Measurements from ENCODE around the gene MCRS1.
A peak's percentile ranks its signal among the peaks of the same experiment; 100 is the strongest.
"Not testable (repeated sequence)": the region's sequence is repeated elsewhere in the genome, so short reads cannot be mapped to it uniquely, and the experiment has no call there.

MCRS1 gene

DNA sequence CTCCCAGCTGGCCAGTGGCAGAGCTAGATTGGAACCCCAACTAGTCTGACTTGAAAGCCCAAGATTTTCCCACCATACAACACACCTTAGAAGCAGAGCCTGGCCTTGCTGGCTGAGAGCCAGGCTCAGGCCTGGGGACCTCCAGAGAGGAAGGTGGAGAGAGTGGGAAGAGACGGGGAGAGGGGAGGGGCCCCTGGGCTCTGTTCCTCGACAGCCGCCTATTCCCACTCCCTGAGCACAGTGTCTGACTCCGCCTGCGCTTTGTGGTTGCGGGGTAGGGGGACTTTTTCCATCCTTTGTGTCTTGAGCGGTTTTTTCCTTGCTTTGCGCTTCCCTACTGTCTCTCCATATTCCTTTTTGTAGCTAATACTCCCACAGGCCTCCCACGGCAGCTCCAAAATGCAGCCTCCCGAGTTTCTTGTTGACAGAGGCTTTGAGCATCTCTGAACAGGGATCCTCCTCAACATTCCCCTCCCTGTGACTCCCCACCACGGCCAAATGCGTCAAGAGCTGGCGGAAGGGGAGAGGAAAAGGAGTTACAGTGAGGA lies 33.1 kb downstream of the MCRS1 start:
- no peak overlapping the region for H3K4ac ChIP-seq (ENCODE audit: low read length)
- H3K27ac ChIP-seq (replicated peaks; ENCODE audit: low read length) = no peak overlapping the region
- no peak overlapping the region for H2BK12ac ChIP-seq (ENCODE audit: low read length)
- H3K14ac ChIP-seq (ENCODE audit: low read length) = no peak overlapping the region
- H3K23ac ChIP-seq (ENCODE audit: low read depth, low read length, poor library complexity) = no peak overlapping the region
- DNase-seq (ENCODE audit: low spot score) = no peak
- H2AFZ ChIP-seq (ENCODE audit: low read length) = peak overlapping the region; percentile 4
- H3K4me3 ChIP-seq (ENCODE audit: low read length in 2 of 2) = no peak overlapping the region
- H3K18ac ChIP-seq (ENCODE audit: low read length) = no peak overlapping the region
- no peak overlapping the region for H3K9ac ChIP-seq (ENCODE audit: low read depth, low read length, poor library complexity)
- H2BK15ac ChIP-seq (ENCODE audit: low read length) = no peak overlapping the region
- no peak overlapping the region for H3K4me2 ChIP-seq (ENCODE audit: insufficient read depth, low read length, poor library complexity, severe bottlenecking)
- peaks cover 0 to 2% of the 10 kb centered on the region in 2 donors for H3K9me3 ChIP-seq (replicated peaks in 1 of 2; ENCODE audit: control insufficient read depth in 2 of 2, insufficient read depth in 1 of 2, low read depth in 1 of 2, low read length in 2 of 2)
- no peak overlapping the region for H4K91ac ChIP-seq (ENCODE audit: low read depth, low read length, poor library complexity)
- no peak overlapping the region for H4K8ac ChIP-seq (ENCODE audit: low read depth, low read length)
- WGBS, 2 donors (ENCODE audit: extremely low coverage in 2 of 2, insufficient read length in 2 of 2, insufficient replicate concordance in 1 of 2) = no CpG with 5 or more reads among the region's 13 CpGs
- H2BK120ac ChIP-seq (ENCODE audit: low read depth, low read length) = no peak overlapping the region
- no peak overlapping the region for H2BK5ac ChIP-seq (ENCODE audit: low read length)
- peaks cover 17 to 45% (median 43%) of the 10 kb centered on the region in 3 experiments for H3K27me3 ChIP-seq (ENCODE audit: control insufficient read depth in 3 of 3, insufficient read depth in 3 of 3, low read depth in 1 of 3, low read length in 3 of 3)
- H3K4me1 ChIP-seq (ENCODE audit: control insufficient read depth in 2 of 2, insufficient read depth in 1 of 2, low read depth in 1 of 2, low read length in 2 of 2) = peaks cover 9 to 10% of the 10 kb centered on the region in 2 donors
- H3K36me3 ChIP-seq (replicated peaks in 1 of 2; ENCODE audit: control insufficient read depth in 2 of 2, insufficient read depth in 2 of 2, low read length in 2 of 2) = peaks cover 0 to 10% of the 10 kb centered on the region in 2 donors
- no peak overlapping the region for H2AK5ac ChIP-seq (ENCODE audit: low read depth, low read length)
- no peaks in the 10 kb centered on the region for H3K79me1 ChIP-seq (ENCODE audit: low read depth, low read length)

DNA sequence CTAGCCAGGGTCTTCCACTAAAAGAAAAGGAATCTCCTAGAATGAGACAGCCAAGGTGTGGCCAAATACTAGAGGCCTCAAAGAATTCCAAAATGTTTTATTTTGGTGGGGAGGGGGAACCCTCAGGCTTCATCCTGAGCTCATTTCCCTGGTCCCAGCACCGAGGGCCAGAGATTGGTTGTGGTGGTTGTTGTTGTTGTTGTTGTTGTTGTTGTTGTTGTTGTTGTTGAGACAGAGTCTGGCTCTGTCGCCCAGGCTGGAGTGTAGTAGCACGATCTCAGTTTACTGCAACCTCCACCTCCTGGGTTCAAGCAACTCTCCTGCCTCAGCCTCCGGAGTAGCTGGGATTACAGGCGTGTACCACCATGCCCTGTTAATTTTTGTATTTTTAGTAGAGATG lies 33.8 kb downstream of the MCRS1 start:
- not testable (repeated sequence) for H3K4me1 ChIP-seq (ENCODE audit: control insufficient read depth in 2 of 2, insufficient read depth in 1 of 2, low read depth in 1 of 2, low read length in 2 of 2); H3K4ac ChIP-seq (ENCODE audit: low read length); H3K18ac ChIP-seq (ENCODE audit: low read length); H2AK5ac ChIP-seq (ENCODE audit: low read depth, low read length); H3K23ac ChIP-seq (ENCODE audit: low read depth, low read length, poor library complexity); H3K79me1 ChIP-seq (ENCODE audit: low read depth, low read length); H3K9ac ChIP-seq (ENCODE audit: low read depth, low read length, poor library complexity); H3K27ac ChIP-seq (replicated peaks; ENCODE audit: low read length); H3K14ac ChIP-seq (ENCODE audit: low read length); H2BK12ac ChIP-seq (ENCODE audit: low read length); H2BK5ac ChIP-seq (ENCODE audit: low read length); H2AFZ ChIP-seq (ENCODE audit: low read length); H3K9me3 ChIP-seq (replicated peaks in 1 of 2; ENCODE audit: control insufficient read depth in 2 of 2, insufficient read depth in 1 of 2, low read depth in 1 of 2, low read length in 2 of 2); H3K4me2 ChIP-seq (ENCODE audit: insufficient read depth, low read length, poor library complexity, severe bottlenecking); DNase-seq (ENCODE audit: low spot score); H3K4me3 ChIP-seq (ENCODE audit: low read length in 2 of 2); H4K91ac ChIP-seq (ENCODE audit: low read depth, low read length, poor library complexity); H2BK120ac ChIP-seq (ENCODE audit: low read depth, low read length); H2BK15ac ChIP-seq (ENCODE audit: low read length); H4K8ac ChIP-seq (ENCODE audit: low read depth, low read length)
- Histone ChIP-seq H3K36me3 (replicated peaks in 1 of 2; ENCODE audit: control insufficient read depth in 2 of 2, insufficient read depth in 2 of 2, low read length in 2 of 2) (peaks cover 2 to 14% of the 10 kb centered on the region in 2 donors), H3K27me3 (ENCODE audit: control insufficient read depth in 3 of 3, insufficient read depth in 3 of 3, low read depth in 1 of 3, low read length in 3 of 3) (peaks cover 11 to 39% (median 36%) of the 10 kb centered on the region in 3 experiments)
- WGBS, 2 donors (ENCODE audit: extremely low coverage in 2 of 2, insufficient read length in 2 of 2, insufficient replicate concordance in 1 of 2) = no CpG with 5 or more reads among the region's 5 CpGs

DNA sequence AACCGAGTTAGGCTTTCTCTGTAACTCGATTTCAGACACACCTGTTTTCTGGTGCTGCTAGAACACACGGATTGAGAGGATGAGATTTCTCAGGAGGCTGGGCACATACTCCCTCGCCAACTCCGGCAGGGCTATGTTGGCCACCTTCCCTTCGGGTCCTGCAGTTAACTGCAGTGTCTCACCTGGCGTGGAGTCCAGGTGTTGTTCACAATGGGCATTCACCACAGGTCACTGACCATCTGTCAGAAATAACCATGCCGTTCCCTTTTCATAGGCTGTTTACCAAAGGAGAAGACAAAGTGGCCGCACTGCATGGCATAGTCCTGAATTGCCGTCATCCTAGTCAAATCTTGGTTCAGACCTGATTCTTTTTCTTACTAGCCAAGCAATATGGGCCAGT lies 34.6 kb downstream of the MCRS1 start:
- Histone ChIP-seq H2AK5ac (ENCODE audit: low read depth, low read length) (no peak overlapping the region), H2BK5ac (ENCODE audit: low read length) (peak overlapping the region; percentile 69), H3K27me3 (ENCODE audit: control insufficient read depth in 3 of 3, insufficient read depth in 3 of 3, low read depth in 1 of 3, low read length in 3 of 3) (peaks cover 7 to 32% (median 31%) of the 10 kb centered on the region in 3 experiments), H3K9me3 (replicated peaks in 1 of 2; ENCODE audit: control insufficient read depth in 2 of 2, insufficient read depth in 1 of 2, low read depth in 1 of 2, low read length in 2 of 2) (peaks cover 0 to 2% of the 10 kb centered on the region in 2 donors), H3K4ac (ENCODE audit: low read length) (no peak overlapping the region), H2AFZ (ENCODE audit: low read length) (no peak overlapping the region), H2BK120ac (ENCODE audit: low read depth, low read length) (no peak overlapping the region), H2BK12ac (ENCODE audit: low read length) (no peak overlapping the region), H2BK15ac (ENCODE audit: low read length) (no peak overlapping the region), H3K23ac (ENCODE audit: low read depth, low read length, poor library complexity) (no peak overlapping the region), H3K27ac (replicated peaks; ENCODE audit: low read length) (no peak overlapping the region), H3K4me1 (ENCODE audit: control insufficient read depth in 2 of 2, insufficient read depth in 1 of 2, low read depth in 1 of 2, low read length in 2 of 2) (peaks cover 7 to 8% of the 10 kb centered on the region in 2 donors), H3K4me3 (ENCODE audit: low read length in 2 of 2) (no peak overlapping the region), H3K18ac (ENCODE audit: low read length) (no peak overlapping the region), H3K79me1 (ENCODE audit: low read depth, low read length) (no peaks in the 10 kb centered on the region), H4K91ac (ENCODE audit: low read depth, low read length, poor library complexity) (no peak overlapping the region), H3K9ac (ENCODE audit: low read depth, low read length, poor library complexity) (no peak overlapping the region), H3K14ac (ENCODE audit: low read length) (no peak overlapping the region), H3K36me3 (replicated peaks in 1 of 2; ENCODE audit: control insufficient read depth in 2 of 2, insufficient read depth in 2 of 2, low read length in 2 of 2) (peaks cover 2 to 18% of the 10 kb centered on the region in 2 donors), H3K4me2 (ENCODE audit: insufficient read depth, low read length, poor library complexity, severe bottlenecking) (no peak overlapping the region), H4K8ac (ENCODE audit: low read depth, low read length) (no peak overlapping the region)
- WGBS, 2 donors (ENCODE audit: extremely low coverage in 2 of 2, insufficient read length in 2 of 2, insufficient replicate concordance in 1 of 2) = no CpG with 5 or more reads among the region's 10 CpGs
- DNase-seq (ENCODE audit: low spot score) = no peak

DNA sequence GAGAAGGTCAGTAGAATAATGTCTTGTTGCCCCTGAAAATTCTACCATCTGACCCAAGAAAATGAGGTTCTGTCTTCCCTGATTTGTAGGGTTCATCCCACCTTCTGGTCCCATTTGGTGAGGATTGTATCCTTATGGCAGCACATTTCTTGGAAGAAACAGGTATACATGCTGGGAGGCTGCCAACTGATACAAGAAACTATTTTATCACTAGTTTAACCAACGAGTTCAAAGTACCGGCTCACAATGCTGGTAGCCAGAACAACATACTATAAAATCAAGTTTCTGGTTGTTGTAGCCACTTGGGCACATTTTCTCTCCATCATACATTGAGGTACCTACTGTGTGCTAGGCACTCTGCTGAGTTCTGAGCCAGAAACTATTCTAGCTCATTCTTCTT lies 36.2 kb downstream of the MCRS1 start:
- Histone ChIP-seq H3K23ac (ENCODE audit: low read depth, low read length, poor library complexity) (no peak overlapping the region), H3K27ac (replicated peaks; ENCODE audit: low read length) (no peak overlapping the region), H2BK120ac (ENCODE audit: low read depth, low read length) (no peak overlapping the region), H2BK12ac (ENCODE audit: low read length) (no peak overlapping the region), H2AK5ac (ENCODE audit: low read depth, low read length) (no peak overlapping the region), H3K27me3 (ENCODE audit: control insufficient read depth in 3 of 3, insufficient read depth in 3 of 3, low read depth in 1 of 3, low read length in 3 of 3) (peaks cover 0 to 16% (median 15%) of the 10 kb centered on the region in 3 experiments), H3K14ac (ENCODE audit: low read length) (no peak overlapping the region), H3K4ac (ENCODE audit: low read length) (no peak overlapping the region), H4K91ac (ENCODE audit: low read depth, low read length, poor library complexity) (no peak overlapping the region), H3K9me3 (replicated peaks in 1 of 2; ENCODE audit: control insufficient read depth in 2 of 2, insufficient read depth in 1 of 2, low read depth in 1 of 2, low read length in 2 of 2) (peaks cover 0 to 2% of the 10 kb centered on the region in 2 donors), H3K36me3 (replicated peaks in 1 of 2; ENCODE audit: control insufficient read depth in 2 of 2, insufficient read depth in 2 of 2, low read length in 2 of 2) (peaks cover 2 to 30% of the 10 kb centered on the region in 2 donors), H2BK5ac (ENCODE audit: low read length) (no peak overlapping the region), H3K4me1 (ENCODE audit: control insufficient read depth in 2 of 2, insufficient read depth in 1 of 2, low read depth in 1 of 2, low read length in 2 of 2) (no peaks in the 10 kb centered on the region), H2BK15ac (ENCODE audit: low read length) (no peak overlapping the region), H3K18ac (ENCODE audit: low read length) (no peak overlapping the region), H3K9ac (ENCODE audit: low read depth, low read length, poor library complexity) (no peak overlapping the region), H2AFZ (ENCODE audit: low read length) (no peak overlapping the region), H4K8ac (ENCODE audit: low read depth, low read length) (no peak overlapping the region), H3K4me2 (ENCODE audit: insufficient read depth, low read length, poor library complexity, severe bottlenecking) (no peak overlapping the region), H3K4me3 (ENCODE audit: low read length in 2 of 2) (no peak overlapping the region), H3K79me1 (ENCODE audit: low read depth, low read length) (no peaks in the 10 kb centered on the region)
- DNase-seq (ENCODE audit: low spot score) = no peak
- WGBS, 2 donors (ENCODE audit: extremely low coverage in 2 of 2, insufficient read length in 2 of 2, insufficient replicate concordance in 1 of 2) = no CpG with 5 or more reads among the region's 2 CpGs
